ENCODE measurements around the gene DNAH17. TPM values are rescaled to one million over a fixed set of nuclear protein-coding genes. Genes with fewer than 3 reads are reported as not detected.

DNAH17 gene
- total and polyA plus RNA-seq, 2 of the 13 experiments (the other 11 are each of a cell fraction or from before 2014, with no cell fraction given): 0.86 to 1.6 TPM

GRCh38 chr17:78427140-78427539 lies 150.1 kb downstream of the DNAH17 start (continued):
- no peak for TF ChIP-seq AGO1 (IDR thresholded peaks at IDR 0.05; ENCODE audit: low read depth, low read length, poor library complexity, severe bottlenecking)
- TF ChIP-seq, protein P1, sequence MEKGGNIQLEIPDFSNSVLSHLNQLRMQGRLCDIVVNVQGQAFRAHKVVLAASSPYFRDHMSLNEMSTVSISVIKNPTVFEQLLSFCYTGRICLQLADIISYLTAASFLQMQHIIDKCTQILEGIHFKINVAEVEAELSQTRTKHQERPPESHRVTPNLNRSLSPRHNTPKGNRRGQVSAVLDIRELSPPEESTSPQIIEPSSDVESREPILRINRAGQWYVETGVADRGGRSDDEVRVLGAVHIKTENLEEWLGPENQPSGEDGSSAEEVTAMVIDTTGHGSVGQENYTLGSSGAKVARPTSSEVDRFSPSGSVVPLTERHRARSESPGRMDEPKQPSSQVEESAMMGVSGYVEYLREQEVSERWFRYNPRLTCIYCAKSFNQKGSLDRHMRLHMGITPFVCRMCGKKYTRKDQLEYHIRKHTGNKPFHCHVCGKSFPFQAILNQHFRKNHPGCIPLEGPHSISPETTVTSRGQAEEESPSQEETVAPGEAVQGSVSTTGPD (CRISPR knock-in tag; IDR thresholded peaks at IDR 0.05): no peak
- TF ChIP-seq ZNF687 (CRISPR knock-in tag; IDR thresholded peaks at IDR 0.05): no peak
- TF ChIP-seq SP2 (CRISPR knock-in tag; IDR thresholded peaks at IDR 0.05): no peak

GRCh38 chr17:78426293-78426879 lies 150.8 kb downstream of the DNAH17 start:
- Histone ChIP-seq H3K27me3 (ENCODE audit: control insufficient read depth in 1 of 2, insufficient read depth in 2 of 2, low read length in 2 of 2) (no peaks in the 10 kb centered on the region), H3K4me2 (ENCODE audit: low read depth, low read length) (no peak overlapping the region), H3K9me3 (ENCODE audit: low read length) (no peaks in the 10 kb centered on the region), H4K20me1 (ENCODE audit: insufficient read depth, low read length) (peaks cover 9% of the 10 kb centered on the region), H3K79me2 (ENCODE audit: insufficient read depth, low read length) (no peaks in the 10 kb centered on the region), H3K4me1 (ENCODE audit: insufficient read depth, low read length) (peaks cover 12% of the 10 kb centered on the region), H3K36me3 (replicated peaks in 1 of 2; ENCODE audit: control insufficient read depth in 1 of 2, insufficient read depth in 2 of 2, low read length in 2 of 2) (peaks cover 23 to 41% of the 10 kb centered on the region in 2 experiments), H3K9ac (ENCODE audit: insufficient read depth, low read depth, low read length) (no peak overlapping the region), H3K4me3 (replicated peaks in 1 of 3; ENCODE audit: insufficient read depth in 1 of 3, low read depth in 2 of 3, low read length in 3 of 3) (no peak overlapping the region), H3K27ac (ENCODE audit: extremely low read length, insufficient read depth, low read length) (no peak overlapping the region), H2AFZ (ENCODE audit: low read length) (no peak overlapping the region)
- no peak for FAIRE-seq
- TF ChIP-seq AGO2 (optimal IDR thresholded peaks at IDR 0.05; ENCODE audit: low read depth, low read length): peak; percentile 53
- TF ChIP-seq, protein P2, sequence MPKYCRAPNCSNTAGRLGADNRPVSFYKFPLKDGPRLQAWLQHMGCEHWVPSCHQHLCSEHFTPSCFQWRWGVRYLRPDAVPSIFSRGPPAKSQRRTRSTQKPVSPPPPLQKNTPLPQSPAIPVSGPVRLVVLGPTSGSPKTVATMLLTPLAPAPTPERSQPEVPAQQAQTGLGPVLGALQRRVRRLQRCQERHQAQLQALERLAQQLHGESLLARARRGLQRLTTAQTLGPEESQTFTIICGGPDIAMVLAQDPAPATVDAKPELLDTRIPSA (CRISPR knock-in tag; IDR thresholded peaks at IDR 0.05; ENCODE audit: borderline replicate concordance): 0 out of 2 replicates have a peak, but pooled peaks have one; percentile 41
- no peak for TF ChIP-seq PTBP1 (IDR thresholded peaks at IDR 0.05; ENCODE audit: low read depth, low read length, poor library complexity, severe bottlenecking)
- TF ChIP-seq ZNF34 (CRISPR knock-in tag; IDR thresholded peaks at IDR 0.05; ENCODE audit: borderline replicate concordance): no peak
- TF ChIP-seq SNRNP70 (IDR thresholded peaks at IDR 0.05; ENCODE audit: low read depth, low read length): no peak
- no peak for TF ChIP-seq MTF1 (CRISPR knock-in tag; IDR thresholded peaks at IDR 0.05)
- TF ChIP-seq ZNF441 (CRISPR knock-in tag; IDR thresholded peaks at IDR 0.05; ENCODE audit: borderline replicate concordance): no peak
- intact Hi-C loops (cut with micrococcal nuclease; ENCODE audit: unreplicated experiment): no loop called here
- no peak for DNase-seq (ENCODE audit: low spot score)
- in situ Hi-C loops (cut with HindIII; ENCODE audit: extremely low pct_ligation_motif_present, low pct_unique_long_range_greater_than_20kb): no loop called here
- 99% methylated on average over 15 of the region's 22 CpGs for WGBS (ENCODE audit: low lambda C conversion rate)
- BruUV-seq (replicated peaks): no TSS peak
- POLR2A ChIA-PET: no interaction called here
- CTCF ChIA-PET (ENCODE audit: low intra/inter-chr PET ratio, low total read pairs): no interaction called here
- no peak for ATAC-seq

Data from HepG2 (cell line).